ENCODE results near the gene NR6A1.

Gene NR6A1

GRCh38 chr9:124717597-124717996, 53.5 kb downstream of the NR6A1 start:
- no peak overlapping the region for H3K4me3 ChIP-seq (ENCODE audit: low read length)
- TF ChIP-seq CTCF (conservative IDR thresholded peaks at IDR 0.05; ENCODE audit: low read length) = no peak
- no peak for DNase-seq (ENCODE audit: low read depth)

GRCh38 chr9:124716808-124717207, 54.3 kb downstream of the NR6A1 start:
- TF ChIP-seq CTCF (conservative IDR thresholded peaks at IDR 0.05; ENCODE audit: low read length) = no peak
- peak; percentile 33 for DNase-seq (ENCODE audit: low read depth)
- H3K4me3 ChIP-seq (ENCODE audit: low read length) = no peak overlapping the region

DNA sequence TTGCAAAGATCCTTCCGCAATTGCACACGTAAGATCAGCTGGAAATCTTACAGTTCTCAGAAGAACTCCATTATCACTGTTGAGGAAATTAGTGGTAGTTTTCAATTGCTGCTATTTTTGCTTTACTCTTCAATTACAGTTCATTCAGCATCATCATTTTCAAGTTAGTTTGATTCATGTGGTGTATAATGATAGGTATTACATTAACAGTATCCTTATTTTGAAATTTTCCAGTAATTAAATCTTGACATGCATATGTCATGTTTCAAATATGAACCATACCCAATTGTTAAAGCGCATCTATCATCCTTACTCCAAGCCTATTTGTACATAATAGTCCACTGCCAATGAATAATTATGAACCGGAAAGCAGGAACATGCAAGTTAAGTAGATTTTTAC, 60.3 kb downstream of the NR6A1 start:
- no peak for DNase-seq (ENCODE audit: low read depth)
- TF ChIP-seq CTCF (conservative IDR thresholded peaks at IDR 0.05; ENCODE audit: low read length) = no peak

GRCh38 chr9:124709292-124709690, 61.8 kb downstream of the NR6A1 start:
- TF ChIP-seq CTCF (conservative IDR thresholded peaks at IDR 0.05; ENCODE audit: low read length) = no peak
- no peak for DNase-seq (ENCODE audit: low read depth)
- H3K4me3 ChIP-seq (ENCODE audit: low read length) = no peak overlapping the region

More for the DNA sequence above, 60.3 kb downstream of the NR6A1 start:
- H3K4me3 ChIP-seq (ENCODE audit: low read length) = no peak overlapping the region

GRCh38 chr9:124708633-124709291, 62.3 kb downstream of the NR6A1 start:
- DNase-seq (ENCODE audit: low read depth) = peak; percentile 78
- TF ChIP-seq CTCF (conservative IDR thresholded peaks at IDR 0.05; ENCODE audit: low read length) = no peak
- no peak overlapping the region for H3K4me3 ChIP-seq (ENCODE audit: low read length)

- peak; percentile 29 for DNase-seq (ENCODE audit: low read depth)
- no peak for TF ChIP-seq CTCF (conservative IDR thresholded peaks at IDR 0.05; ENCODE audit: low read length)
- H3K4me3 ChIP-seq (ENCODE audit: low read length) = no peak overlapping the region
These were observed 63.0 kb downstream of the NR6A1 start for GRCh38 chr9:124708074-124708473.

DNA sequence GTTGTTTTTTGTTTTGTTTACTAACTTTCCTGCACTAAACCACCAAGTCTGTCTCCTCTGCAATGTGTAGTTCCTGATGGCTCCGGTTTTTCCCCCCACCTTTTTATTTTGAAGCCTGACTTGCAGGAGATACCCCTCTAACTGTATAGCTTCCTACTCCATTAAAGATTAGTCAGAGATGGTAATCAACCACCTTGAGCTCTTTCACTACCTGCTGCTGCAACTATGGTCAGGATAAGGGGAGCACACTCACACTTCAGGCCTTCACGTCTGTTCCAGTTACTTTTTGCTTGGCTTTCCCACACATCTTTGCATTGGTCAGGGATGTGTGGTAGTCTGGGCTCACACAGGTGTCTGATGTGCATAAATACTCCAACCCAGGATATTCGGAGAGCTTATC, 63.4 kb downstream of the NR6A1 start:
- no peak overlapping the region for H3K4me3 ChIP-seq (ENCODE audit: low read length)
- no peak for TF ChIP-seq CTCF (conservative IDR thresholded peaks at IDR 0.05; ENCODE audit: low read length)
- no peak for DNase-seq (ENCODE audit: low read depth)

All from AG10803 (cell line).